ENCODE results near the gene ACTMAP. TPM values are rescaled to one million over a fixed set of nuclear protein-coding genes. Genes with fewer than 3 reads are reported as not detected.
"Not testable (repeated sequence)": the region's sequence is repeated elsewhere in the genome, so short reads cannot be mapped to it uniquely, and the experiment has no call there.

ACTMAP gene
- 10 to 100 TPM; 13.8 to 15.6 TPM for total RNA-seq

GRCh38 chr19:40750058-40750873 lies at the start of gene ACTMAP:
Gene ACTMAP (minus strand): TSS chr19:40750477. CDS start chr19:40749803, 674 bp downstream.
- H3K36me3 Mint-ChIP-seq: peaks cover 45% of the 10 kb centered on the region
- H3K27me3 Mint-ChIP-seq: no peaks in the 10 kb centered on the region
- peak within 1 kb of the TSS; percentile 100 for H3K4me3 Mint-ChIP-seq
- peak; percentile 99 for DNase-seq
- H3K9me3 Mint-ChIP-seq: peaks cover 3% of the 10 kb centered on the region
- H3K27ac Mint-ChIP-seq: peak within 1 kb of the TSS; percentile 100
- peaks cover 30% of the 10 kb centered on the region for H3K4me1 Mint-ChIP-seq

GRCh38 chr19:40799558-40800338 lies 49.5 kb upstream of the ACTMAP start:
- Mint-ChIP-seq H3K9me3 (no peaks in the 10 kb centered on the region), H3K4me3 (peak overlapping the region; percentile 99), H3K27me3 (no peaks in the 10 kb centered on the region), H3K27ac (peak overlapping the region; percentile 90), H3K4me1 (peaks cover 64% of the 10 kb centered on the region), H3K36me3 (peaks cover 41% of the 10 kb centered on the region)
- peak; percentile 54 for DNase-seq

- Mint-ChIP-seq H3K27ac (peak within 1 kb of the TSS; percentile 95), H3K27me3 (no peaks in the 10 kb centered on the region), H3K9me3 (no peaks in the 10 kb centered on the region), H3K4me1 (peaks cover 56% of the 10 kb centered on the region), H3K4me3 (peak within 1 kb of the TSS; percentile 99), H3K36me3 (peaks cover 34% of the 10 kb centered on the region)
- peak; percentile 100 for DNase-seq
Measured at GRCh38 chr19:40798683-40799557, 48.6 kb upstream of the ACTMAP start, which contains the start of gene EGLN2. Gene EGLN2 (plus strand): TSS chr19:40799191. CDS start chr19:40800573, 1,382 bp downstream.

GRCh38 chr19:40797963-40798682 lies 47.8 kb upstream of the ACTMAP start:
- H3K9me3 Mint-ChIP-seq: no peaks in the 10 kb centered on the region
- H3K27ac Mint-ChIP-seq: peak overlapping the region; percentile 95
- peaks cover 27% of the 10 kb centered on the region for H3K36me3 Mint-ChIP-seq
- H3K4me3 Mint-ChIP-seq: peak overlapping the region; percentile 93
- H3K4me1 Mint-ChIP-seq: peaks cover 49% of the 10 kb centered on the region
- peak; percentile 76 for DNase-seq
- H3K27me3 Mint-ChIP-seq: no peaks in the 10 kb centered on the region

- Mint-ChIP-seq H3K9me3 (no peaks in the 10 kb centered on the region), H3K4me3 (peak overlapping the region; percentile 93), H3K27ac (peak overlapping the region; percentile 95), H3K4me1 (peaks cover 49% of the 10 kb centered on the region), H3K27me3 (no peaks in the 10 kb centered on the region), H3K36me3 (peaks cover 19% of the 10 kb centered on the region)
- DNase-seq: no peak
Measured at GRCh38 chr19:40797166-40797962, 47.1 kb upstream of the ACTMAP start.

GRCh38 chr19:40791996-40792395 lies 41.7 kb upstream of the ACTMAP start:
- H3K4me1 Mint-ChIP-seq: peaks cover 29% of the 10 kb centered on the region
- no peaks in the 10 kb centered on the region for H3K27me3 Mint-ChIP-seq
- no peaks in the 10 kb centered on the region for H3K9me3 Mint-ChIP-seq
- DNase-seq: no peak
- H3K4me3 Mint-ChIP-seq: peak overlapping the region; percentile 2
- peak overlapping the region; percentile 86 for H3K27ac Mint-ChIP-seq
- H3K36me3 Mint-ChIP-seq: peaks cover 10% of the 10 kb centered on the region

GRCh38 chr19:40791349-40791748 lies 41.1 kb upstream of the ACTMAP start:
- no peak for DNase-seq
- H3K27me3 Mint-ChIP-seq: no peaks in the 10 kb centered on the region
- H3K4me1 Mint-ChIP-seq: peaks cover 25% of the 10 kb centered on the region
- H3K4me3 Mint-ChIP-seq: no peak overlapping the region
- no peaks in the 10 kb centered on the region for H3K9me3 Mint-ChIP-seq
- H3K27ac Mint-ChIP-seq: peak overlapping the region; percentile 86
- H3K36me3 Mint-ChIP-seq: peaks cover 10% of the 10 kb centered on the region

GRCh38 chr19:40786060-40787037 lies 36.1 kb upstream of the ACTMAP start:
- Mint-ChIP-seq H3K4me1 (peaks cover 12% of the 10 kb centered on the region), H3K27me3 (no peaks in the 10 kb centered on the region), H3K9me3 (no peaks in the 10 kb centered on the region), H3K4me3 (no peak overlapping the region), H3K27ac (no peak overlapping the region), H3K36me3 (peaks cover 17% of the 10 kb centered on the region)
- no peak for DNase-seq

GRCh38 chr19:40785526-40785925 lies 35.2 kb upstream of the ACTMAP start:
- peaks cover 11% of the 10 kb centered on the region for H3K4me1 Mint-ChIP-seq
- no peaks in the 10 kb centered on the region for H3K27me3 Mint-ChIP-seq
- no peaks in the 10 kb centered on the region for H3K9me3 Mint-ChIP-seq
- H3K36me3 Mint-ChIP-seq: peaks cover 19% of the 10 kb centered on the region
- no peak for DNase-seq
- H3K4me3 Mint-ChIP-seq: no peak overlapping the region
- H3K27ac Mint-ChIP-seq: peak overlapping the region; percentile 54

- peaks cover 23% of the 10 kb centered on the region for H3K4me1 Mint-ChIP-seq
- H3K9me3 Mint-ChIP-seq, H3K27me3 Mint-ChIP-seq, DNase-seq, H3K4me3 Mint-ChIP-seq, H3K27ac Mint-ChIP-seq: not testable (repeated sequence)
- peaks cover 20% of the 10 kb centered on the region for H3K36me3 Mint-ChIP-seq
Measured at GRCh38 chr19:40784146-40784545, 33.9 kb upstream of the ACTMAP start.

GRCh38 chr19:40783711-40784110 lies 33.4 kb upstream of the ACTMAP start:
- Mint-ChIP-seq H3K36me3 (peaks cover 20% of the 10 kb centered on the region), H3K27ac (no peak overlapping the region), H3K4me3 (no peak overlapping the region), H3K27me3 (no peaks in the 10 kb centered on the region), H3K4me1 (peaks cover 27% of the 10 kb centered on the region), H3K9me3 (no peaks in the 10 kb centered on the region)
- DNase-seq: no peak

GRCh38 chr19:40781140-40781539 lies 30.9 kb upstream of the ACTMAP start:
- H3K4me1 Mint-ChIP-seq: peaks cover 44% of the 10 kb centered on the region
- no peaks in the 10 kb centered on the region for H3K9me3 Mint-ChIP-seq
- no peak overlapping the region for H3K27ac Mint-ChIP-seq
- H3K4me3 Mint-ChIP-seq: no peak overlapping the region
- H3K27me3 Mint-ChIP-seq: no peaks in the 10 kb centered on the region
- peaks cover 18% of the 10 kb centered on the region for H3K36me3 Mint-ChIP-seq
- no peak for DNase-seq

All from activated naive CD8-positive, alpha-beta T cell treated with anti-CD3 and anti-CD28 coated beads for 36 hours (primary cell).